ENCODE data around the gene SCG5.

Gene SCG5

DNA sequence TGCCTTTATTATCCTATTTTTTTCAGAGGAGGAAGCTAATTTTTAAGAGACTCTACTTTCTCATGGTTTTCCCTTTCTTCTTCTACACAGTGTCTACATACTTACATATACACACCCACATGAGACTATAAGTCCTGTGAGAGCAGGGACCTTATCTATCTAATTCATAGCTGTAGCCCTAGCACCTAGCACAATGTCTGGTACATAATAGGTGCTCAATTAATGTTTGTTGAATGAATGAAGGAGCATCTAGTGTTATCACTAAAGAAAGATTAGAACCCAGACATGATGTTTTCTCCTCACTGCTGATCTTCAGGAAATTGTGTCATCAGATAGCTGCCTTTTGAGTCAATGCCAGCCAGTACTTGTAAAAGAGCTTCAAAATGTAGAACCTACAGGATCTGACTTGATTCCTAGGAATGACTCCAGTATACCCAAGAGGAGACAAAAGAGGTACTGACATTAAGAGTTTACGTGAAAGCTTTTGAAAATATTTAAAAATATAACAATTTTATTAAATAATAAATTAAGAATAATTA lies 2.5 kb downstream of the SCG5 start:
- Histone ChIP-seq H3K9me3 (ENCODE audit: insufficient read depth, low read depth, low read length) (no peaks in the 10 kb centered on the region), H3K27me3 (ENCODE audit: insufficient read depth, low read length) (no peaks in the 10 kb centered on the region), H3K9ac (ENCODE audit: low read depth, low read length) (no peak overlapping the region), H3K36me3 (ENCODE audit: insufficient read depth, low read depth, low read length) (peaks cover 8% of the 10 kb centered on the region), H3K27ac (ENCODE audit: low read length) (no peak overlapping the region), H3K4me1 (ENCODE audit: insufficient read depth, low read length) (peaks cover 13% of the 10 kb centered on the region), H3K4me3 (ENCODE audit: low read length) (no peak overlapping the region)

DNA sequence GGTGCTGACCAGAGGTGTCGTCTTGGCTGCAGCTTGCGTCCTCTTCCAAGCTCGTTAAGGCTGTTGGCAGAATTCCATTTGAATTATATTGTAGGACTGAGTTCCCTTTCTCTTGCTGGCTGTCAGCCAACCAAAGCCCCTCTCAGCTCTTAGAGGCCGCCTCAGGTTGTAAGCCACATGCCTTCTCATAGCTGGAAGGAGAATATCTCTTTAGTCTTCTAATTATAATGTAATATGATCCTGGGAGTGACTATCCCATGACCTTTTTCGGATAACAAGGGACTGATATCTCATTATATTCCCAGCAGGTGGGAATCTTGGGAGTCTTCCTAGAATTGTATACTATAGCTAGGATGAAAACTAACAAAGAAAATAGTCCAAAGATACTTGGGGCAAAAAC lies 4.8 kb downstream of the SCG5 start:
- Histone ChIP-seq H3K27me3 (ENCODE audit: insufficient read depth, low read length) (no peaks in the 10 kb centered on the region), H3K36me3 (ENCODE audit: insufficient read depth, low read depth, low read length) (no peaks in the 10 kb centered on the region), H3K4me3 (ENCODE audit: low read length) (no peak overlapping the region), H3K9ac (ENCODE audit: low read depth, low read length) (no peak overlapping the region), H3K27ac (ENCODE audit: low read length) (no peak overlapping the region), H3K4me1 (ENCODE audit: insufficient read depth, low read length) (peaks cover 10% of the 10 kb centered on the region), H3K9me3 (ENCODE audit: insufficient read depth, low read depth, low read length) (no peaks in the 10 kb centered on the region)

DNA sequence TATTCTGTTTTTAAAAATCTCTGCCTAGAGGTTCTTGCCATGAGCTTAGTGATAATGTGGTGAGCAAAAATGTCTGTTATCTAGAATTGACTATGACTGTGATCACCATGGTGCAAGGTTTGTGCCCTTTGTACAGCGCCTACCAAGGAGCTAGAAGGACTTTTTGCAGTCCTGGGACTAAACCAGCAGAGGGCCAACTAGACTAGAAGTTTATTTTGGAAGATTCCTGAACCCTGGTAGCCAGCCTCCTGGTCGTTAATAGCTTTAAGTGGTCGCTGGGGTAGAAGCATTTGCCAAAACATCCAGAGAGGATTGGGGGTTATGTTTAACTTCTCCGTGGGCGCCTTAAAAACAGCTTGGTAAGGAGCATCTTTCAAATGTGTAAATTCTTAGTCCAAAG lies 7.8 kb downstream of the SCG5 start:
- H3K9me3 ChIP-seq (ENCODE audit: insufficient read depth, low read depth, low read length), result no peaks in the 10 kb centered on the region
- no peak overlapping the region for H3K27ac ChIP-seq (ENCODE audit: low read length)
- peaks cover 17% of the 10 kb centered on the region; the same call in 1 of the 2 replicates for H3K4me1 ChIP-seq (ENCODE audit: insufficient read depth, low read length)
- no peak overlapping the region for H3K9ac ChIP-seq (ENCODE audit: low read depth, low read length)
- H3K36me3 ChIP-seq (ENCODE audit: insufficient read depth, low read depth, low read length), result no peaks in the 10 kb centered on the region
- no peaks in the 10 kb centered on the region for H3K27me3 ChIP-seq (ENCODE audit: insufficient read depth, low read length)
- H3K4me3 ChIP-seq (ENCODE audit: low read length), result no peak overlapping the region

GRCh38 chr15:32651229-32651837 lies 9.8 kb downstream of the SCG5 start:
- H3K4me3 ChIP-seq (ENCODE audit: low read length), result no peak overlapping the region
- peaks cover 21% of the 10 kb centered on the region; the same call in 1 of the 2 replicates for H3K4me1 ChIP-seq (ENCODE audit: insufficient read depth, low read length)
- no peak overlapping the region for H3K9ac ChIP-seq (ENCODE audit: low read depth, low read length)
- no peaks in the 10 kb centered on the region for H3K9me3 ChIP-seq (ENCODE audit: insufficient read depth, low read depth, low read length)
- no peaks in the 10 kb centered on the region for H3K36me3 ChIP-seq (ENCODE audit: insufficient read depth, low read depth, low read length)
- no peaks in the 10 kb centered on the region for H3K27me3 ChIP-seq (ENCODE audit: insufficient read depth, low read length)
- no peak overlapping the region for H3K27ac ChIP-seq (ENCODE audit: low read length)

- H3K27me3 ChIP-seq (ENCODE audit: insufficient read depth, low read length), result no peaks in the 10 kb centered on the region
- H3K4me3 ChIP-seq (ENCODE audit: low read length), result no peak overlapping the region
- H3K9ac ChIP-seq (ENCODE audit: low read depth, low read length), result no peak overlapping the region
- H3K4me1 ChIP-seq (ENCODE audit: insufficient read depth, low read length), result peaks cover 21% of the 10 kb centered on the region; the same call in 1 of the 2 replicates
- no peaks in the 10 kb centered on the region for H3K9me3 ChIP-seq (ENCODE audit: insufficient read depth, low read depth, low read length)
- no peaks in the 10 kb centered on the region for H3K36me3 ChIP-seq (ENCODE audit: insufficient read depth, low read depth, low read length)
- H3K27ac ChIP-seq (ENCODE audit: low read length), result no peak overlapping the region
These were observed 10.7 kb downstream of the SCG5 start for GRCh38 chr15:32652178-32652577.

GRCh38 chr15:32656091-32656490 lies 14.6 kb downstream of the SCG5 start:
- H3K27me3 ChIP-seq (ENCODE audit: insufficient read depth, low read length), result no peaks in the 10 kb centered on the region
- no peak overlapping the region for H3K9ac ChIP-seq (ENCODE audit: low read depth, low read length)
- no peak overlapping the region for H3K4me3 ChIP-seq (ENCODE audit: low read length)
- no peaks in the 10 kb centered on the region for H3K36me3 ChIP-seq (ENCODE audit: insufficient read depth, low read depth, low read length)
- no peak overlapping the region for H3K27ac ChIP-seq (ENCODE audit: low read length)
- H3K4me1 ChIP-seq (ENCODE audit: insufficient read depth, low read length), result peaks cover 21% of the 10 kb centered on the region; the same call in 1 of the 2 replicates
- H3K9me3 ChIP-seq (ENCODE audit: insufficient read depth, low read depth, low read length), result no peaks in the 10 kb centered on the region

- Histone ChIP-seq H3K9ac (ENCODE audit: low read depth, low read length) (no peak overlapping the region), H3K27me3 (ENCODE audit: insufficient read depth, low read length) (no peaks in the 10 kb centered on the region), H3K4me3 (ENCODE audit: low read length) (no peak overlapping the region), H3K9me3 (ENCODE audit: insufficient read depth, low read depth, low read length) (no peaks in the 10 kb centered on the region), H3K4me1 (ENCODE audit: insufficient read depth, low read length) (peaks cover 21% of the 10 kb centered on the region; the same call in 1 of the 2 replicates), H3K36me3 (ENCODE audit: insufficient read depth, low read depth, low read length) (no peaks in the 10 kb centered on the region), H3K27ac (ENCODE audit: low read length) (no peak overlapping the region)
These were observed 15.0 kb downstream of the SCG5 start for GRCh38 chr15:32656496-32656895.

DNA sequence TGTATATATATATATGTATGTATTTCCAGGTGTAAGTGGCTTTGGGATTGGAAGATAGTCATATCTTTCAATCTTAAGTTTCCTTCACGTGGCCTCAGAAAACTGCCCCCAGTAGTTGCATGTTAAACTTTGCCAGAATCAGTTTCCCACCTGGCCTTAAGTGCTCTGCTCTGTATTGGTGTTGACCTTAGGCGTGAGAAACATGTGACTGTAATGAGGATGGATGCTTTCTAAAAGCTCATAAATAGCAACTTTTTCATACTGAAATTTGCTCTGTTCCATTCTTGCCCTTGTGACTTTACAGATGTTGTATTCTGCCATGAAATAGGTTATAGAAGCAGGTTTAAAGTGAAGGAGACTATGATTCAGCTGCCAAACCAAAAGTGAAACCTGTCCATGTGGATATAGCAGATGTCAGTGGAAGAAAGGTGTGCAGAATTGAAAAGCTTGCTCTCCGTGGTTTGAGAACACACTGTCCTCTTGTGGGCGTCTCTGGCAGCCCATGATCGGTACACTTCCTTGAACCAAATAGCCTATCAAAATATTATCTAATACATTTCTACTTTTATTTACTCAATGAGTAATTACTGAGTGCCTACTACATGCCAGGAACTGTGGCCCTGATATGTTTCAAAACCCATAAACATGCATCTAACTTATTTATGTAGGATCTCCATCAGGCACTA lies 15.8 kb downstream of the SCG5 start:
- H3K9ac ChIP-seq (ENCODE audit: low read depth, low read length), result no peak overlapping the region
- no peaks in the 10 kb centered on the region for H3K27me3 ChIP-seq (ENCODE audit: insufficient read depth, low read length)
- no peak overlapping the region for H3K27ac ChIP-seq (ENCODE audit: low read length)

DNA sequence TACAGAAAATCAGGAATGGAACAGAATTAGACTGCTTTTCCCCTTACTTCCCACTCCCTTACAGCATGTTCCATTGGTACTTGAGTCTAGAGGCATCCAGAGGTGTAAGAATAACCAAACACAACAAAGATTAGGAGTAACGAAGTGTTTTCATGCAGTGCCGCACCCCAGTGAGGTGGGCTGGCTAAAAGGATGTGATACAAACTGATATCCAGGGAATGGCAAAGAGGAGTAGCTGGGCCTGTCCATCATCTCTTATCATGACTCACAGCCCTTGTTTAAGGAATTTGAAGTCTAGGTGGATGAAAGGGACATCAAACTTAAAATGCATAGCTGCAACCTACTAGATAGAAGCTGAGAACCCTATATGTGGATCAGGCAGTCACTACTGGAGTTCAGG lies 16.4 kb downstream of the SCG5 start:
- Histone ChIP-seq H3K27ac (ENCODE audit: low read length) (no peak overlapping the region), H3K27me3 (ENCODE audit: insufficient read depth, low read length) (no peaks in the 10 kb centered on the region), H3K9me3 (ENCODE audit: insufficient read depth, low read depth, low read length) (no peaks in the 10 kb centered on the region), H3K4me3 (ENCODE audit: low read length) (no peak overlapping the region), H3K36me3 (ENCODE audit: insufficient read depth, low read depth, low read length) (no peaks in the 10 kb centered on the region), H3K9ac (ENCODE audit: low read depth, low read length) (no peak overlapping the region), H3K4me1 (ENCODE audit: insufficient read depth, low read length) (peaks cover 12% of the 10 kb centered on the region; the same call in 1 of the 2 replicates)

More for the DNA sequence above, 15.8 kb downstream of the SCG5 start:
- H3K4me1 ChIP-seq (ENCODE audit: insufficient read depth, low read length), result peaks cover 15% of the 10 kb centered on the region; the same call in 1 of the 2 replicates
- no peaks in the 10 kb centered on the region for H3K9me3 ChIP-seq (ENCODE audit: insufficient read depth, low read depth, low read length)
- H3K4me3 ChIP-seq (ENCODE audit: low read length), result no peak overlapping the region
- no peaks in the 10 kb centered on the region for H3K36me3 ChIP-seq (ENCODE audit: insufficient read depth, low read depth, low read length)

DNA sequence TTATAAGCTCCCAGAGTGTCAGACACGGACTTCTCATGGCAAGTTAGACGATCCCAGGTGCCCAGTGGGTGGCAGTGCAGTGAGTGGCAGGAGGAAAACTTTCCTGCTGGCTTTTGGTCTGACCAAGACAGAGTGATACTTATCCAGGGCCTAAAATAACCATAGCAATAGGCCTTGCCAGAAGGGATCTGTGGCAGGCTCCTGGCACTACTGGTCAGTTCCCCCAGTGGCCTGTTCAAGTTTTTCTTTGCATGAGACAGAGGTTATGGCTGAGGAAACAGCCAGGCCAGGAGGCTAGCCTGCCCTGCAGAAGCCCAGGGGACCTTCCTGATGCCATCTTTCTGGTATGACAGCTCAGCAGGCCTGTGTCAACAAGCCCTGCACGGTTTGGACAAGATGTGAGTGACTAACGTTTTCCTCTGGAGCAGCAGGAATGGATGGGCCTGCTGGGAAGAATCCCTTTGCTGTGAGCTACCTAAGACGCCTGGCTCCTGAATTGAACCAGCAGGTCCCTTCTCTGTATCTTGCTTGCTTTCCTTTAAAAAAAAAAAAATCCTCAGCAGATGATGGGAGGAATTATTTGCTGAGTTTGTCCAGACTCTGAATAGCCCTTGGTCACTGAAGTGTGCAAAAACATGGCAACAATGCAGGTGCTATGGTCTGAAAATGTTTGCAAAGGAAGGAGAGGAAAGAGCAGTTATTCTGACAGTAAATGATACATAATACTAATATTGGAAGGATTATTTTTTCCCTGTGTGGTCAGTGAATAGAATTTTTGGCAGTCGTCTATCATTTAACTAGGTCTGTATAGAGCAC lies 18.0 kb downstream of the SCG5 start:
- H3K27ac ChIP-seq (ENCODE audit: low read length), result no peak overlapping the region
- no peak overlapping the region for H3K4me3 ChIP-seq (ENCODE audit: low read length)
- no peaks in the 10 kb centered on the region for H3K9me3 ChIP-seq (ENCODE audit: insufficient read depth, low read depth, low read length)
- H3K9ac ChIP-seq (ENCODE audit: low read depth, low read length), result no peak overlapping the region
- H3K4me1 ChIP-seq (ENCODE audit: insufficient read depth, low read length), result peaks cover 2% of the 10 kb centered on the region; the same call in 1 of the 2 replicates
- H3K36me3 ChIP-seq (ENCODE audit: insufficient read depth, low read depth, low read length), result no peaks in the 10 kb centered on the region
- no peaks in the 10 kb centered on the region for H3K27me3 ChIP-seq (ENCODE audit: insufficient read depth, low read length)

GRCh38 chr15:32663671-32664070 lies 22.2 kb downstream of the SCG5 start:
- Histone ChIP-seq H3K9ac (ENCODE audit: low read depth, low read length) (no peak overlapping the region), H3K27me3 (ENCODE audit: insufficient read depth, low read length) (no peaks in the 10 kb centered on the region), H3K36me3 (ENCODE audit: insufficient read depth, low read depth, low read length) (no peaks in the 10 kb centered on the region), H3K4me3 (ENCODE audit: low read length) (no peak overlapping the region), H3K9me3 (ENCODE audit: insufficient read depth, low read depth, low read length) (no peaks in the 10 kb centered on the region), H3K27ac (ENCODE audit: low read length) (no peak overlapping the region), H3K4me1 (ENCODE audit: insufficient read depth, low read length) (peaks cover 5% of the 10 kb centered on the region; the same call in 1 of the 2 replicates)

All from iPS-20b (cell line).